Measurements from ENCODE around the gene FBXW10.
"Not testable (repeated sequence)": the region's sequence is repeated elsewhere in the genome, so short reads cannot be mapped to it uniquely, and the experiment has no call there.

Gene FBXW10

DNA sequence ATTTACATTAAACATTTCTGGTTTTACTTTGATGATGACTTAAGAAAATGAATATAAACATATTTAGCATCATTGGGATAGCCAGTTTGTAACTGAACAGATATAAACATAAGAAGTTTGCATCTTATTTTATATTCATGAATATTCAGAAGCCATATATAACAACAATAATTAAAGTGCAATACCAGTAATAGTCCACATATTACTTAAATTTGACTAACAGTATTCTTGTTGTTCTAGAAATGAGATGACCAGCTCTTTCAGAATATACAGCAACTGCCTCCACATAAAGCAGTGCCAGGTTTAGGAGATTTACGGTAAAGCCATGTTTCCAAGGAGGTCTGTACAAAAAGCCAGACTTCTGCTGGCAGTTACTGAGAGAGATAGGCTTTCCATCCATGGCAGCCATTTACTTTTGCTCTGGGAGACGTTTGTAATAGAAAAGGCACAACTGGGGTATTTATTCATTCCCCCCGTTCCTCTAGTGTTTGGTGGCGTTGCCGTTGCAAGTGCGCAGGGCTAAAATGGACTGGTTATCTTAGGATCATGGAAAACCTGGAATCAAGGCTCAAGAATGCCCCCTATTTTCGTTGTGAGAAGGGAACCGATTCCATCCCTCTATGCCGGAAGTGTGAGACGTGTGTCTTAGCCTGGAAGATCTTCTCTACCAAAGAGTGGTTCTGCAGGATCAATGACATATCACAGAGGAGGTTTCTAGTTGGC lies at the start of gene FBXW10:
FBXW10 (plus strand) TSS at position 356 of the 723 bp plus-strand sequence; CDS start at position 547, 191 bp downstream.
- not testable (repeated sequence) for DNase-seq (ENCODE audit: low read depth in 3 of 3)

- not testable (repeated sequence) for DNase-seq (ENCODE audit: low read depth in 3 of 3)
Observed at GRCh38 chr17:18695143-18695542, 48.7 kb upstream of the FBXW10 start.

GRCh38 chr17:18698473-18699103 lies 45.3 kb upstream of the FBXW10 start:
- DNase-seq (ENCODE audit: low read depth in 3 of 3) = not testable (repeated sequence)

- not testable (repeated sequence) for DNase-seq (ENCODE audit: low read depth in 3 of 3)
Observed at GRCh38 chr17:18705955-18706354, 37.9 kb upstream of the FBXW10 start.

GRCh38 chr17:18708215-18708614 lies 35.6 kb upstream of the FBXW10 start:
- DNase-seq (ENCODE audit: low read depth in 3 of 3) = not testable (repeated sequence)

- DNase-seq (ENCODE audit: low read depth in 3 of 3) = peak; percentile 27 to 45 (median 29)
Observed at GRCh38 chr17:18712354-18712999, 31.4 kb upstream of the FBXW10 start.

DNA sequence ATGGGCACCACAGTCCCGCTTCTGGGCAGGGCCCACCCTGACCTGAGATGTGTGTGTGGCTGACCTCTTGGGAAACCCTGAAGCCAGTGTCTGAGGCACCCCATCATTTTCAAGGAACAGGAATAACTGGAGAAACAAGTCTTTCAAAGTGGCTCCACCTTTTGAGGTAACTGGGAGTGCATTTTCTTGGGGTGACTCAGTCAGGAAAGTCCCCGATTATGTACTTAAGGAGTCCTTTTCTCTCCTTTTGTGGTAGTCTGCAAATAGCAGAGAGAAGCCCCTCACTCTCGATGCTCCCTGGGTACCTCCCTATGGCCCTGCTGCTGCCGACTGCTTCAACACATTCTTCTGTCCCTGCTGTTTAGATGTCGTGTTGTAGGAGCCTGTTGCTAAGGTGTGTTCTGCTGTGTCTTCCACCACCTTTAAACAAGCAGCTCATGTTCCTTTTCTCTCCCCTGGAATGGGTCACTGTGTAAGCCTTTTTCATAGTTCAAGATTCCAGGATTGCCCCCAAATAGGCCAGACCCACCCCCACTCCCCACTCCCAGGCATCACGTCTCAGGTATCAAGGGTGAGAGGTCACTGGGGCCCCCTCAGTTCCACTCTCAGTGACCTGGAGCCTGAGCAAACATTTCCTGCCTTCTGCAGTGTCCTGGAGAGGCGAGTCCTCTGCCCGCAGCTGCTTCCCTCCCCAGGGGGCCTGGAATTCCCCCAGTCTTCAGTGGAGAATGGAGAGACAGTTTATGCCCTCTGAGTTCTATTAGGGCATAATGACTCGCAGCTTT lies 25.0 kb upstream of the FBXW10 start:
- not testable (repeated sequence) for DNase-seq (ENCODE audit: low read depth in 3 of 3)

DNA sequence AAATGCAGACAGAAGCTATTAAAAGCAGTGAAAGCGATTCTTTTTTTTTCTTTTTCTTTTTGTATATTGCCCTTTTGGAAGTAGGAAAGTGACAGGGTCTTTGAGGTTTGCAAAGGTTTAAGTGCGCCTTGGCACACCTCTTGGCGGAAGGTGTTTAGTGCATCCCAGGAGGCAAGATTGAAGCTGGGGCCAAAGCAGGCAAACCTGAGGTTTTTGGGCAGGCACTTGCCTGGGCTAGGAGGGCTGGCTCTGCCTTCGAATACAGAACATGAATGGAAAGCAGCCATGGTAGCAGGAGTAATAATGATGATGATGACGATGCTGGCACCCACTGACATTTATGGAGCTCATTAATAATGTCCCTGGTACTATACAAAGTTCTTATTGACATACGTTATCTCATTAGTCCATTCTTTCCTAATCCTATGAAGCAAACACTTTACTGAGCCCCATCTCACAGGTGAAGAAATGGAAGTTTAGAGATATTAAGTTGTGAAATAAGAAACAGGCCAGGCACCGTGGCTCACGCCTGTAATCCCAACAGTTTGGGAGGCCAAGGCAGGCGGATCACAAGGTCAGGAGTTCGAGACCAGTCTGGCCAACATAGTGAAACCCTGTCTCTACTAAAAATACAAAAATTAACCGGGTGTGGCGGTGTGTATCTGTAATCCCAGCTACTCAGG lies 24.3 kb upstream of the FBXW10 start:
- DNase-seq (ENCODE audit: low read depth in 3 of 3) = not testable (repeated sequence)

- not testable (repeated sequence) for DNase-seq (ENCODE audit: low read depth in 3 of 3)
Observed at GRCh38 chr17:18721775-18722547, 21.9 kb upstream of the FBXW10 start.

GRCh38 chr17:18722612-18723011 lies 21.2 kb upstream of the FBXW10 start:
- DNase-seq (ENCODE audit: low read depth in 3 of 3) = not testable (repeated sequence)

- not testable (repeated sequence) for DNase-seq (ENCODE audit: low read depth in 3 of 3)
Observed at GRCh38 chr17:18723509-18723908, 20.3 kb upstream of the FBXW10 start.

DNA sequence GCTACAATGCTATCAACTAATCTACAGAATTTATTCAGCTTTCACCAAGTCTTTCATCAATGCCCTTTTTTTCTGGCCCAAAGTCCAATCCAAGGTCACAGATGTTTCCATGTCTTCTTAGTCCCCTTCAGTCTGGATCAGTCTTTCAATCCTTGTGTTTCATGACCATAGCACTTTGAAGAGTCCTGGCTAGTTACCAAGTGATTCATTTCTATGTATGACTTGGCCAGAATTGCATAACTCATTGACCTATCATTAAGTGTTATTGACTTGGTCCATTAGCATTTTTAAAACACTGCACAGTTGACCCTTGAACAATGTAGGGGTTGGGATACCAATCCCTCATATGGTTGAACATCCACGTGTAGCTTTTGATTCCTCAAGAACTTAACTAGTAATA lies 11.4 kb upstream of the FBXW10 start:
- DNase-seq (ENCODE audit: low read depth in 3 of 3) = not testable (repeated sequence)

GRCh38 chr17:18733350-18733749 lies 10.5 kb upstream of the FBXW10 start:
- not testable (repeated sequence) for DNase-seq (ENCODE audit: low read depth in 3 of 3)

GRCh38 chr17:18739616-18740391 lies 4.0 kb upstream of the FBXW10 start:
- DNase-seq (ENCODE audit: low read depth in 3 of 3) = not testable (repeated sequence)

- DNase-seq (ENCODE audit: low read depth in 3 of 3) = not testable (repeated sequence)
Observed at GRCh38 chr17:18741228-18741627, 2.6 kb upstream of the FBXW10 start.

DNA sequence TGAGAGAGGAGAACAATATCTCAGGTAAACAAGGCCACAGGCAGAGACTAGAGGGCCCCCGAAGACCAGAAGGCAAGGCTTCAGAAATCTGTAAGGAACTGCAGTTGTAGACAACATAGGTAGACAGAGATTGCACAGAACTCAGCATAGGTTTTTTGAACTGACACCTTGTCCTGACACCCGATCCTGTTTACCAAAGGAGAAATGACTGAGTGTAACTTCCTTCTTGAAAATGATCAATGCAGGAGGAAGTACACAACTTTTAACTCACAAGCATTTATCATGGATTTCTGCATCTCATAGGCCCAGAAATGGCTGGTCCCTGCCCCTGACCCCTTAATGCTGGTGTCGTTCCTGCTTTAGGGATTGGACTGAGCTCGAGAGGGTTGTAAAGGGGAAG lies 872 bp downstream of the FBXW10 start:
- not testable (repeated sequence) for DNase-seq (ENCODE audit: low read depth in 3 of 3)

DNA sequence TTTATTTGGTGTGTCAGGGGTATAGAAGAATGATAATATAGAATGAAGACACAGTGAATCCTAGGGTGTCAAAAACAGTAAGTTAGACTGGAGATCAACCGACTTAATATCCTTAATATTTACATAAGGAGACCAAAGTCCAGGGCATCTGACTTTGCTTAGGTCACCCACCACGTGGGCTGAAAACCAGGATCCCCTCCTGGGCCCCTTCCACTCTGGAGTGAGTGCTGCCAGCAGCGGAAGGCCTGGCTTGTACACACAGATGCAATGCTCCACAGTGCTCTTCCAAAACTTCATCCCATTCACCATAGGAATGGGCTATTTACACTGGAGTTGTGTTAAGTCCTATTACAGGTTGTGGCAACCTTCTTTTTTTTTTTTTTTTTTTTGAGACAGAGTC lies 2.7 kb downstream of the FBXW10 start:
- not testable (repeated sequence) for DNase-seq (ENCODE audit: low read depth in 3 of 3)

- not testable (repeated sequence) for DNase-seq (ENCODE audit: low read depth in 3 of 3)
Observed at GRCh38 chr17:18747501-18747900, 3.6 kb downstream of the FBXW10 start.

DNA sequence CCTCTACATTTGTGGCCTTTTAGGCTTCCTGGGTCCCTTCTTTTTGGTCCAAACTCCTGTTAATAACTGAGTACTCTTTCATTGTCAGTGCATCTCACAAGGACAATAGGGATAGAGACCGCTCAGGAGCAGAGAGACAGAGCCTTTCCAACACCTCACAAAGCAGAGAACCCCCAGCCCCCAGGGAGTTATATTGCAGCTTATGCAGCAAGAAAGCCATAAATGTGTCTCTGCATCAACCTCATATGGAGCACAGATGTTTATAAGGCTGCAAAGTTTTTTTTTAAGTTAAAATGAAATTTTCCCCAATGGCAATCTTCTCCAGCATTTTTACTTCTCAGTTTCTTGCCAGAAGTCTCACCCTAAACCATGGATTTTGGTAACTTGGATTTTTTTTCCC lies 6.4 kb downstream of the FBXW10 start:
- not testable (repeated sequence) for DNase-seq (ENCODE audit: low read depth in 3 of 3)
